GM23248 (cell line): ENCODE results near the gene NOS1AP.

Experiments
- EZH2 ChIP-seq: fragments of 200-600 bp; sonication (generic); IDR thresholded peaks from 2 replicates; pipeline ENCODE4 v1.6.1; 2018; ENCODE audit warnings: antibody characterized with exemption, mild to moderate bottlenecking; ENCODE audit not compliant: insufficient read depth, poor library complexity, severe bottlenecking
- EZH2phosphoT487 ChIP-seq: fragments of 200-600 bp; sonication (generic); IDR thresholded peaks from 2 replicates; pipeline ENCODE4 v1.6.1; 2018; ENCODE audit warnings: antibody characterized with exemption, moderate library complexity, mild to moderate bottlenecking, low read depth; ENCODE audit not compliant: insufficient read depth

- TF ChIP-seq EZH2 (no peak), EZH2phosphoT487 (no peak)
Measured at GRCh38 chr1:162117039-162117774, 47.7 kb downstream of the NOS1AP start.
